Measurements from ENCODE around the gene MFSD2B.
"Not testable (repeated sequence)": the region's sequence is repeated elsewhere in the genome, so short reads cannot be mapped to it uniquely, and the experiment has no call there.

The MFSD2B gene, protein sequence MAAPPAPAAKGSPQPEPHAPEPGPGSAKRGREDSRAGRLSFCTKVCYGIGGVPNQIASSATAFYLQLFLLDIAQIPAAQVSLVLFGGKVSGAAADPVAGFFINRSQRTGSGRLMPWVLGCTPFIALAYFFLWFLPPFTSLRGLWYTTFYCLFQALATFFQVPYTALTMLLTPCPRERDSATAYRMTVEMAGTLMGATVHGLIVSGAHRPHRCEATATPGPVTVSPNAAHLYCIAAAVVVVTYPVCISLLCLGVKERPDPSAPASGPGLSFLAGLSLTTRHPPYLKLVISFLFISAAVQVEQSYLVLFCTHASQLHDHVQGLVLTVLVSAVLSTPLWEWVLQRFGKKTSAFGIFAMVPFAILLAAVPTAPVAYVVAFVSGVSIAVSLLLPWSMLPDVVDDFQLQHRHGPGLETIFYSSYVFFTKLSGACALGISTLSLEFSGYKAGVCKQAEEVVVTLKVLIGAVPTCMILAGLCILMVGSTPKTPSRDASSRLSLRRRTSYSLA

DNA sequence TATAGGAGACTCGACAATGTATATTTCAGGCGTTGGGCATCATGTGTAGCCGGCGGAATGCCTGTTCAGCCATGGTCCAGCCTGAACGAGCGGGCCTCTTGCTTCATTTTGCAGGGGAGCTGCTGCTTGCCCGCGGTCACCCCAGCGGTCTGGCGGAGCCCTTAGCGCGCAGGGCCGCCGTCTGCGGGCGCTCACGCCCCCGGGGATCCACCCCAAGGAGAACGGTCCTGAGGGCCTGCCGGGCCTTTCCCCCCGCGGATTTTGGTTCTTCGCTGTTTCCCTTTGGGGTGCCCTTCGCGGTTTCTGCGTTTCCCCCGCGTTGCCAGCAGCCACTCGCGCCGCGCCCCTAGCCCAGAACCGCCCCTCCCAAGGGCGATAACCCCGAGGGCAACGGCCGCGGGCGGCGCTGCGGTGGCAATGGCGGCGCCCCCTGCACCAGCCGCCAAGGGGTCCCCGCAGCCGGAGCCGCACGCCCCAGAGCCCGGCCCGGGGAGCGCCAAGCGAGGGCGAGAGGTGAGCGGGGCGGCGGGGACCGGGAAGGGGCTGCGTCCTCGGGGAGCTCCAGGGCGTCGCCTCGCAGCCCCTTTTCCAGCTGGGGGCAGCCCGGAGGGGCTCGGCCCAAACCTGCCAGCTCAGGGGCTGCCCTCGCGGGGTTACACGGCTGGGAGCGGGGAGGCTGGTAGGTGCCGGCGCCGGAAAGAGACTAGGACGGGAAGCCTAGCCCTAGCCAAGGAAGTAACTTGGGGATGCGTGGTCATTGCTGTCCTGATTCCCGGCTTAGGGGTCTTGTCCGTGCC, at the start of gene MFSD2B:
Gene MFSD2B (plus strand): TSS at position 406 of the 797 bp plus-strand sequence. CDS start 12 bp downstream, at position 418.
- no peak for FAIRE-seq

DNA sequence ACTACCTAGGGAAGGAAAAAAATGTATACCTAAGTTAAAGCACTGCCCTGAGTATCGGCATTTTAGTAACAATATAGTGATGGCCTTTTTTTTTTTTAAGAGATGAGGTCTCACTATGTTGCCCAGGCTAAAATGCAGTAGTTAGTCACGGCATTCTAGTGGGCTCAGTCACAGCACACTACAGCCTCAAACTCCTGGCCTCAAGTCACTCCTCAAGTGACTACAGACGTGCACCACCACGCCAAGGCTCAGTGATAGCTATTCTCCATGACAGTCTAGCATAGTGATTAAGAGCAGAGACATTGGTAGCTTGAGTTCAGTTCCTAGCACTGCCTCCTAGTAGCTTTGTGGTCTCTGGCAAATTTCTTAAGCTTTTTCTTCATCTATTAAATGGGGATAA, 42.0 kb upstream of the MFSD2B start:
- FAIRE-seq, result no peak

DNA sequence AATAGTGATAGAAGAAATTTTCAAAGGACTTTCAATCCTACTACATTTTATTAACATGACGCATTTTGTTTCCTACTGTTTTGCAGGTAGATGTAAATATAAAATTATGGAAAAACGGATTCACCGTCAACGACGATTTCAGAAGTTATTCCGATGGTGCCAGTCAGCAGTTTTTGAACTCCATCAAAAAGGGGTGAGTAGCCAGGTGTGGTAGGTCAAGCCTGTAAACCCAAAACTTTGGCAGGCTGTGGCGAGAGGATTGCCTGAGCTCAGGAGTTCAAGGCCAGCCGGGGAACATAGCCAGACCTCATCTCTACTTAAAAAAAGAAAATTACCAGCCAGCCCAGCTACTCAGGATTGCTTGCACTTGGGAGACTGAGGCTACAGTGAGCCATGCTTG, 33.0 kb upstream of the MFSD2B start:
- FAIRE-seq, result no peak

DNA sequence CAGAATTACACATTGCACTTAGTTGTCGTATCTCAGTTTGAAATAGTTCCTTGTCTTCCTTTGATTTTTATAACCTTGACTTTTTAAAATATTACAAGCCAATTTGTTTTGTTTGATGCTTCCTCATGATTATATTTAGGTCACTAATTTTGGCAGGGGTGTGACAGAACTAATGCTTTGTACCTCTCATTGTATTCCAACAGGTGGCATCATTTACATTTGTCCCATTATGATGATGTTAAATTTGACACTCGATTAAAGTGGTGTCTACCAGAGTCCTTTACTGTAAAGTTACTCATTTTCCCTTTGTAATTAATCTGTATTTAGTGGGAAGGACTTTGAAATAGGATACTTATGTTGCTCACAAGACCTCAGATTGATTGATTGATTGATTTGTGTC, 21.5 kb upstream of the MFSD2B start:
- no peak for FAIRE-seq

- no peak for FAIRE-seq
Measured at GRCh38 chr2:23992931-23993330, 17.0 kb upstream of the MFSD2B start.

GRCh38 chr2:23993736-23994269, 16.1 kb upstream of the MFSD2B start:
- no peak for FAIRE-seq

GRCh38 chr2:23994567-23994966, 15.3 kb upstream of the MFSD2B start:
- no peak for FAIRE-seq

GRCh38 chr2:24007693-24008092, 2.2 kb upstream of the MFSD2B start:
- no peak for FAIRE-seq

GRCh38 chr2:24008672-24009366, 1.1 kb upstream of the MFSD2B start:
- no peak for FAIRE-seq

DNA sequence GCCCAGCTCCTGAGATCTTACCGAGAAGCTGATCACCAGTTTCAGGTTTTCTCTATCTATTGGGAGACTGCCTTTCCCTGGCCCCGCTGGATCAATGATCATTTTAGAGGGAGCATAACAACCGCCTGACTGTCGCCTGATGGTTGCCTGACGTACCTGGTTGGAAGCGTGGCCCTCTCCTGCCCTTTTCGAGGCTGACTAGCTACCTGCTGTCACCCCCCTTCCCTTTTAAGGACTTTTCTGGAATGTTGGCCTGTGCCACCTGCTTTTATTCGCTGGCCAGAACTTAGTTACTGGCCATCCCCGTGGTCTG, 562 bp upstream of the MFSD2B start:
- FAIRE-seq, result no peak

DNA sequence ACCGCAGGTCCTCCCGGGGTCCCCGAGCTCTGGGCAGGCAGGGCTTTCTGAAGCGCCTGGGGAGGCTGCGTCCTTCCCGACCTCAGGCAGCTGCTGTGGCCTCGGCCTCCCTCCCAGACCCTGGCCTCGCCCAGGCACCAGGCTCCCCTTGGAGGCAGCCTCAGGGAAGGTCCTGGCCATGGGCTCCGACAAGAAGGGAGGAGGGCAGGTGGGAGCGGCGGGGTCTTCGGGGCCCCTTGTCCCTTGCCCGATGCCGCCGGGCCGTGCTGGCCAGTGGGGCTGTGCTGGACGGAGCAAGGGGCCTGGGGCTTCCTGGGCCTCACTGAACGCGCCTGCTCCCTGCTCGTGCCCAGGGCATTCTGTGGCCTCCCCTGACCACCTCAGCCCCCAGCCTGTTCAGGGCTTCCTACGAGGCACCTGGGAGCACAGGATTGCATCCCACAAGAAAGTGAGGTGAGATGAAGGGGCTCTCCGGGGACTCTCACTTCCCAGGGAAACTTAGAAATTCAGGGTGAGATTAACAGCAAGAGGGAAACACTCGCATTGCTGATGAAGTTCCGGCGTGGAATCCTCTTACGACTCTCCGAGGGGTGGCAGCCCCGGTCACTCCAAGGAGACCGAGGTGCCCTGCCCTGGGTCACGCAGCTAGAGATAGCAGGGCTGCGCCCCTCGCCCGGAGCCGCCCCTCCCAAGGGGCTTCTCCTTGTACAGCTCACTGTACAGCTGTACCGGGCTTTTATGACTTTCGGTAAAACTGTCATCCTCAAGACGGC, 778 bp downstream of the MFSD2B start:
- FAIRE-seq, result no peak

GRCh38 chr2:24011250-24012104, 1.6 kb downstream of the MFSD2B start:
- FAIRE-seq, result no peak

DNA sequence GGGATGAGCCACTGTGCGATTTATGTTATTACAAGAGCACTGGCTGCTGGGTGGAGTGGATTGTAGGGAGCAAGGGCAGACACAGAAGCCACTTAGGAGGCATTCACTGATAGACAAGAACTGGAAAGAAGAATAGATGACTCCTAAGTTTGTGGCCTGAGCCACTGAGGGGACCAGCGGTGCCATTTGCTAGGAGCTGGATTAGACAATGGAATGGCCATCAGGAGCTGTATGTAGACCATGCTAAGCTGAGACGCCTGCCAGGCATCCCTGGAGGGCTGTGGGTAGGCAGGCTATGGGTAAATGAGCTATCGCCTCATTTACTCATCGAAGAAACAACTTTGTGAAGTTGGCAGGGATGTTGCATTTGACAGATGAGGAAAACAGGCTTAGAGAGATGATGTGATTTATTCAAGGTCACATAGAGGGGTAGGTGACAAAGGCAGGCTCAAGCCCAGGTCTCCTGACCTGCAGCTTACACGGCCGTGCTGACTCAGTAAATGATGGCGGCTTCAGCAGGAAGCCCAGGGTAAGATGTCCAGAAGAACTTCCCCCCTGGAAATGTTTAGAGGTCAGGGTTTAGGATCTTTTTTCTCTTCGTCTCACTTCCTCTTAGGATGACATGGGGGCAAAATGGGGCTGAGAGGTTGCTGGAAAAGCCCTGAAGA, 2.8 kb downstream of the MFSD2B start:
- FAIRE-seq, result no peak

DNA sequence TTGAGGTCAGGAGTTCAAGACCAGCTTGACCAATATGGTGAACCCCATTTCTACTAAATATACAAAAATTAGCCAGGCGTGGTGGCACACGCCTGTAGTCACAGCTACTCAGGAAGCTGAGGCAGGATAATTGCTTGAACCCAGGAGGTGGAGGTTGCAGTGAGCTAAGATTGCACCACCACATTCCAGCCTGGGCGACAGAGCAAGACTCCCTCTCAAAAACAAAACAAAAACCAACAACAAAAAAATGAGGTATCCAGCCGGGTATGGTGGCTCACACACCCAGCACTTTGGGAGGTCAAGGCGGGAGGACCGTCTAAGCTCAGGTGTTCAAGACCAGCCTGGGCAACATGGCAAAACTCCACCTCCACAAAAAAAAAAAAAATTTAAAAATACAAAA, 5.0 kb downstream of the MFSD2B start:
- not testable (repeated sequence) for FAIRE-seq

GRCh38 chr2:24015562-24016375, 5.9 kb downstream of the MFSD2B start:
- FAIRE-seq, result no peak

DNA sequence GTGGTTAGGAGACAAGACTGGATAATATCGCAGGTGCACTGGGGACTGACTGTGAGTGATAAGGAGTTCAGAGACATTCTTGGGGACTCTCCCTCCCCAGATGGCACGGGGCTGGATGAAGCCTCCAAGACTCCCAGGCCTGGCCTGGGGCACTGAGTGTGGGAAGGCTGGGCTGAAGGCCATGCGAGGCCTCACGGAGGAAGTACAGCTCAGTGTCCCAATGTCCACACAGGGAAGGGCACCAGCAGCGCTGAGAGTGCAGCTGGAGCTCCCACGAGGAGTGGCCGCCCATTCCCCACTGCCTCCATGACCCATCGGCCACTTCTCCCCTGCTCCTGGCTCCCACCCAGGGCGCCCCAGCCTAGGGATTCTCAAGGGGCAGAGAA, 6.5 kb downstream of the MFSD2B start:
- FAIRE-seq, result no peak

DNA sequence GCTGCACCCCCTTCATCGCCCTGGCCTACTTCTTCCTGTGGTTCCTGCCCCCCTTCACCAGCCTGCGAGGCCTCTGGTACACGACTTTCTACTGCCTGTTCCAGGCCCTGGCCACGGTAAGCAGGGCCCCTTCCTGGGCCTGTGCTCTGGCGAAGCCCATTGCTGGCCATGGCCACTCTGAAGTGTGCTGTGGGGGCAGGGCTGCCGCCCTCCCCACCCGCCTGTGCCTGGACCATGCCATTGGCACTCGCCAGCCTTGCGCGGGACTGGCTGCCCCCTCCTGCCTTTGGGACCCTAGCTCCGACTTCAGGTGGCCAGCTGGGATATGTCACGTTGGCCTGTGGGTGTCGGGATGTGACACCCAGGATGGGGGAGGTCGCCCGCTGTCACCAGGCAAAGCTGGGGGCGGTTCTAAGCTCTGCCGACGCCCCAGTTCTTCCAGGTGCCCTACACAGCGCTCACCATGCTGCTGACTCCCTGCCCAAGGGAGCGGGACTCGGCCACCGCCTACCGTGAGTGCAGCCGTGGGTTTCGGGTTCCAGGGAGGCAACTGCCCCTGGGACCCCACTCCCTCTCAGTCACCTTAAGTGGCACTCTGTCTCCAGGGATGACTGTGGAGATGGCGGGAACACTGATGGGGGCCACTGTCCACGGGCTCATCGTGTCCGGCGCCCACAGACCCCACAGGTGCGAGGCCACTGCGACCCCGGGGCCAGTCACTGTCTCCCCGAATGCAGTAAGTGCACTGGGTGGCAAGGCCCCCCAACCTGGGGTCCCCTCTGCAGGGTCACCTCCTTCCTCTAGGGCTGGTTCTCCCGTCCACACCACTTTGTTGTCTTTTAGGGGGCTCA, 7.2 kb downstream of the MFSD2B start:
- no peak for FAIRE-seq

DNA sequence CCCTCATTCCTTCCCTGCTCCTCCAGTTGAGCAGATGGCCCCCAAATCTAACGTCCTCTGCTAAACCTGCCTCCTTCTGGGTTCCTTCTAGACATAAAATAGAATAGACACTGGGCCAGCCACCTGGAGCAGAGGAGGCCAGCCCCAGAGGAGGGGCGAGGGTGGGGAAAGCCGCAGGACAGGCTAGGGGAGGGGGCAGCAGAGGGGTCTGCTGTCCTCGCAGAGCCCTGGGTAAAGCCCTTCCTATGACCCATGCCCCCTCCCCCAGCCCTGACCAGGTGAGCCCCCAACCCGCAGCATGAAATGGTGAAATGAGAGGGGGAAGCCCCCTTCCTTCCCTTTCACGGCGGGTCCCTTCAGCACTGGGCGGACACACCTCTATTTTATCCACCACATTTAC, 7.8 kb downstream of the MFSD2B start:
- FAIRE-seq, result no peak

- FAIRE-seq, result no peak
Measured at GRCh38 chr2:24018241-24018640, 8.4 kb downstream of the MFSD2B start.

Data from A204.1 (cell line).